Measurements from ENCODE around the gene ETNK1.

Gene ETNK1

DNA sequence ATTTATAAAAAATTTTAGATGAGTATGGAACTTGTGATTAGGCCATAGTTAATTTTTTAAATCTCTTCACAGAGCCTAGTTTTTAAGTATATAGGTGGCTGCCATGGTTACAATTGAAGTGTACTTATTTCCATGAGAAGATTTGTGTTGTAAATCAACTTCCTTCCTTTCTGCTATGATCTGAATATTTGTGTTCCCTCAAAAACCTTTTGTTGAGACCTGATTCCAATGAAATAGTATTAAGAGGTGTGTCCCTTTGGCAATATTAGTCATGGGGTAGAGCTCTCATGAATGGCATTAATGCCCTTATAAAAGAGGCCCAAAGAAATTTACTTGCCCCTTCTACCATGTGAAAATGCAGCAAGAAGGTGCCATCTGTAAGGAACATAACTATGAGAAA is 28.8 kb downstream of the ETNK1 start:
- TF ChIP-seq, protein P1, sequence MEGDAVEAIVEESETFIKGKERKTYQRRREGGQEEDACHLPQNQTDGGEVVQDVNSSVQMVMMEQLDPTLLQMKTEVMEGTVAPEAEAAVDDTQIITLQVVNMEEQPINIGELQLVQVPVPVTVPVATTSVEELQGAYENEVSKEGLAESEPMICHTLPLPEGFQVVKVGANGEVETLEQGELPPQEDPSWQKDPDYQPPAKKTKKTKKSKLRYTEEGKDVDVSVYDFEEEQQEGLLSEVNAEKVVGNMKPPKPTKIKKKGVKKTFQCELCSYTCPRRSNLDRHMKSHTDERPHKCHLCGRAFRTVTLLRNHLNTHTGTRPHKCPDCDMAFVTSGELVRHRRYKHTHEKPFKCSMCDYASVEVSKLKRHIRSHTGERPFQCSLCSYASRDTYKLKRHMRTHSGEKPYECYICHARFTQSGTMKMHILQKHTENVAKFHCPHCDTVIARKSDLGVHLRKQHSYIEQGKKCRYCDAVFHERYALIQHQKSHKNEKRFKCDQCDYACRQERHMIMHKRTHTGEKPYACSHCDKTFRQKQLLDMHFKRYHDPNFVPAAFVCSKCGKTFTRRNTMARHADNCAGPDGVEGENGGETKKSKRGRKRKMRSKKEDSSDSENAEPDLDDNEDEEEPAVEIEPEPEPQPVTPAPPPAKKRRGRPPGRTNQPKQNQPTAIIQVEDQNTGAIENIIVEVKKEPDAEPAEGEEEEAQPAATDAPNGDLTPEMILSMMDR (IDR thresholded peaks at IDR 0.05; ENCODE audit: borderline replicate concordance, insufficient read depth, low read depth, low read length): no peak
- H3K4me3 ChIP-seq (ENCODE audit: low read depth, low read length): no peak overlapping the region

DNA sequence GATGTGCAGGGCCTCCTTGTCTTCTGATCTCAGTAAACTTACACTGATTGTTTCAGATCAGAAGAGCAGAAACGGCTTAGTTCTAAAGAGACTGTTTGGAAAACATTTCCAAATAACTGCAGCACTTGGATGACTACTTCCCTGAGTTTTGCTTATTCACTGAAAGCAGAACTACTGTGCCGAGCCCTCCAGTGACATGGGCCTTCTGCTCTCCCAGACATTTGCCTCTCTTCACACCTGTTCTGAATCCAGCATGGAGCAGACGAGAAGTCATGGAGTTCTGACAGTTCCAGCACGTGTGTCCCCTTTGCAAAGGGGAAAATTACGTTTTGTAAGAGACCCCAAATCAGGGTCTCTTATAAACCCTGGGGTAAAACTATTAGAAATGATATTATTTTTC is 31.4 kb downstream of the ETNK1 start:
- TF ChIP-seq, protein P1 (IDR thresholded peaks at IDR 0.05; ENCODE audit: borderline replicate concordance, insufficient read depth, low read depth, low read length): no peak
- H3K4me3 ChIP-seq (ENCODE audit: low read depth, low read length): no peak overlapping the region

DNA sequence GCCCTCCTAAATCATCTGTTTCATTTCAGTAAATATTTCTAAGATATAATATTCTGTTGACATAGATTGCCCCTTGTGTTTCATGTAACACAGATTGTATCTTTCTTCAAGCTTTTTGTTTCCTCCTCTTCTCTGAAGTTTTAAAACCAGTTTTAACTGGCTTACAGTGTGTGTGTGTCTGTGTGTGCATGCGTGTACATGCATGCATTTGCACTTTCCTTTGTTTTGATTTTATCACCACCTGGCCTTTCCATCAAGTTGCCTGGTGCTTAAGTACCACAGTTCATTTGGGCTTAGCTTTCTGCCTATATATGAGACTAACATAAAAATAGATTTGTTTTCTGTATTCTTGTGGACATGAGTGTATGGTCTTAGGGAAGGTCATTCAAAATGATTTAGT is 31.9 kb downstream of the ETNK1 start:
- TF ChIP-seq, protein P1 (IDR thresholded peaks at IDR 0.05; ENCODE audit: borderline replicate concordance, insufficient read depth, low read depth, low read length): no peak
- no peak overlapping the region for H3K4me3 ChIP-seq (ENCODE audit: low read depth, low read length)

DNA sequence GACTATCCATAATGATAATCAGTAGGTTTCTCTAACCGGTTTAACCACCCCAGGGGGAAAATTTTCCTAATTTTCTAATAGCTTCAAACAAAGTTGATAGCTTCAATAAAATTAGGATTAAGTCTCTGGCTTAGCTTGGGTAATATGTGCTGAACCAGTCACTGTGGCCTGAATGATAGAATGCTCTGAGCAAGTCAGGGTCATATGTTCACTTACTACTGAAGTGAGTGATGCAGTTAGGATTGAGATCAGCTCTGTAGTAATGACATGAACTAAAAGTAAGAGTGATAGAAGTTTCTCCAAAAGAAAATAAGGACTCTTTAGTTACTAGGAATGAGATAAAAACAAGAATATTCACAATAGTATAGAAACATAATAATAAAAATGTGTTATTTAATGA is 32.6 kb downstream of the ETNK1 start:
- TF ChIP-seq, protein P1 (IDR thresholded peaks at IDR 0.05; ENCODE audit: borderline replicate concordance, insufficient read depth, low read depth, low read length): no peak
- no peak overlapping the region for H3K4me3 ChIP-seq (ENCODE audit: low read depth, low read length)

DNA sequence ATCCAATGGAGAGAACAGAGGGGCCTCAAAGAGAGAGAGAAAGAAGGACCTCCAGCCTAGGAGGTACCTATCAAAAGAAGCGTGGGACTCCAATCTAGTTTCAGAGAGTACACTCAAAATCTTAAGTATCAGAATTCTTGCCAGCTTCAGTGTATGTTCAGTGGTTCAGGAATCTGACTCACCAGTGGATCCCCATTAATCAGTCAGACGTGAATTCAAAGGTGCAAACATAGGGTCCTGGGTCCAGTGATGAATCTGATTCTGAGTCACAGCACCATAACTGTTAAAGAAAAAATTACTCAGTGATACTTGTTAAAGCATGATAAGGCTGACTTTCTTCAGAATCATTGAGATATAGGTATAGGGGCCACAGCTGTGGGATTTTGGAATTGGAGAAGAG is 33.2 kb downstream of the ETNK1 start:
- no peak overlapping the region for H3K4me3 ChIP-seq (ENCODE audit: low read depth, low read length)
- TF ChIP-seq, protein P1 (IDR thresholded peaks at IDR 0.05; ENCODE audit: borderline replicate concordance, insufficient read depth, low read depth, low read length): no peak

DNA sequence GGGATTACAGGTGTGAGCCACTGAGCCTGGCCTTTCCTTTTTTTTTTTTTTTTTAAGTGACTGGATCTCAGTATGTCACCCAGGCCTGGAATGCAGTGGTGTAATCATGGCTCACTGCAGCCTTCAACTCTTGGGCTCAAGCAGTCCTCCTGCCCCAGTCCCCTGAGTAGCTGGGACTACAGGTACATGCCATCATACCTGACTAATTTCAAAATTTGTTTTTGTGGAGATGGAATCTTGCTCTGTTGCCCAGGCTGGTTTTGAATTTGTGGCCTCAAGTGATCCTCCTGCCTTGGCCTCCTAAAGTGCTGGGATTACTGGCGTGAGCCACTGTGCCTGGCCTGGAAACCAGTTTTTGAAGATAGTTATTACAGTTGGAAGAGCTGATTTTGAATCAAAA is 37.4 kb downstream of the ETNK1 start:
- no peak overlapping the region for H3K4me3 ChIP-seq (ENCODE audit: low read depth, low read length)
- TF ChIP-seq, protein P1 (IDR thresholded peaks at IDR 0.05; ENCODE audit: borderline replicate concordance, insufficient read depth, low read depth, low read length): no peak

DNA sequence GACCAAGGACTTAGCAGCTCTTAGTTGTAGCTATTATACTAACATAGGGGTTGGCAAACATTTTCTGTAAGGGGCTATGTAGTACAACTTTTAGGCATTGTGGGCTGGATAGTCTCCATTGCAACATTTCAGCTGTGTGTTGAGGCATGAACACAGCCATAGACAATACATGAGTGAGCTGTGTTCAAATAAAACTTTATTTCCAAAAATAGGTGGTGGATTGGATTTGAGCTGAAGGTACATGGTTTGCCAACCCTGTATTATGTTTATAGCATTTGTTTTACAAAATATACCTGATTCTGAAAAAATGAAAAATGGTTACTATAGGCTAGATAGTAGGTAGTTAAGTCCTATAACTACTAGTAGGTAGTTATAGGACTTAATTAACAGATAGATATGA is 40.5 kb downstream of the ETNK1 start:
- no peak overlapping the region for H3K4me3 ChIP-seq (ENCODE audit: low read depth, low read length)
- TF ChIP-seq, protein P1 (IDR thresholded peaks at IDR 0.05; ENCODE audit: borderline replicate concordance, insufficient read depth, low read depth, low read length): no peak
